HepG2 (cell line): Measurements from ENCODE around the gene CPNE2. TPM values are rescaled to one million over a fixed set of nuclear protein-coding genes. Genes with fewer than 3 reads are reported as not detected.

Experiments
- CBFB ChIP-seq: sonication (generic); formaldehyde crosslinking; IDR thresholded peaks from 2 replicates; pipeline ENCODE4 v1.4.0; 2020; ENCODE audit warnings: missing genetic modification reagents
- HNRNPL ChIP-seq: fragments of 200-400 bp; formaldehyde crosslinking; IDR thresholded peaks from 2 replicates; pipeline ENCODE4 v1.6.1; 2017; ENCODE audit warnings: mild to moderate bottlenecking, low read depth, low read length
- HOXA5 ChIP-seq: sonication (generic); formaldehyde crosslinking; IDR thresholded peaks from 2 replicates; pipeline ENCODE4 v1.4.0; 2020; ENCODE audit warnings: missing genetic modification reagents
- LCORL ChIP-seq, 2 experiments: fragments of 450-650 bp in 1 of 2; sonication (generic) in 1 of 2; formaldehyde crosslinking in 1 of 2; IDR thresholded peaks; 2 replicates each; pipeline versions ENCODE4 v1.5.0 to v1.6.1; 2017 to 2020; ENCODE audit warnings: antibody characterized with exemption in 1 of 2, missing genetic modification reagents in 1 of 2
- NCOA5 ChIP-seq: sonication (generic); formaldehyde crosslinking; IDR thresholded peaks from 2 replicates; pipeline ENCODE4 v1.4.0; 2020; ENCODE audit warnings: missing genetic modification reagents
- RBAK ChIP-seq: sonication (generic); formaldehyde crosslinking; IDR thresholded peaks from 2 replicates; pipeline ENCODE4 v1.5.1; 2020; ENCODE audit warnings: mild to moderate bottlenecking, missing genetic modification reagents
- RBM22 ChIP-seq: fragments of 200-400 bp; formaldehyde crosslinking; optimal IDR thresholded peaks from 2 replicates; pipeline ENCODE3; 2017; ENCODE audit warnings: mild to moderate bottlenecking, low read length, moderate library complexity
- SATB2 ChIP-seq: sonication (generic); formaldehyde crosslinking; IDR thresholded peaks from 2 replicates; pipeline ENCODE4 v1.5.0; 2020; ENCODE audit warnings: missing genetic modification reagents
- STAT5B ChIP-seq: sonication (generic); formaldehyde crosslinking; IDR thresholded peaks from 2 replicates; pipeline ENCODE4 v1.4.0; 2020; ENCODE audit warnings: missing genetic modification reagents
- TMF1 ChIP-seq: sonication (generic); formaldehyde crosslinking; IDR thresholded peaks from 2 replicates; pipeline ENCODE4 v1.8.1; 2022; ENCODE audit warnings: low read depth, missing genetic modification reagents
- ZFP36L2 ChIP-seq: sonication (generic); formaldehyde crosslinking; IDR thresholded peaks from 2 replicates; pipeline ENCODE4 v1.4.0; 2020; ENCODE audit warnings: missing genetic modification reagents
- ZNF205 ChIP-seq: IDR thresholded peaks from 2 replicates; pipeline ENCODE4 v1.6.1; 2018; ENCODE audit warnings: missing biosample characterization, missing genetic modification reagents
- ZNF577 ChIP-seq: sonication (generic); formaldehyde crosslinking; IDR thresholded peaks from 2 replicates; pipeline ENCODE4 v1.4.0; 2020; ENCODE audit warnings: mild to moderate bottlenecking, low read depth, missing genetic modification reagents, borderline replicate concordance
- ZNF598 ChIP-seq: sonication (generic); formaldehyde crosslinking; IDR thresholded peaks from 2 replicates; pipeline ENCODE4 v1.5.1; 2020; ENCODE audit warnings: mild to moderate bottlenecking, missing genetic modification reagents, borderline replicate concordance
- polyA plus RNA-seq, 8 experiments: library from polyadenylated mRNA; depleted of rRNA in 3 of 8; stranded (reverse) in 7 of 8; unstranded in 1 of 8; fragments of >200 nt; fragmentation: Illumina TruSeq in 4 of 8; extraction: Trizol in 4 of 8; gene quantifications; 2 replicates each; pipeline versions ENCODE4 v1.2.1 to v1.2.3, GENCODE V29; 2011 to 2016; ENCODE audit warnings: low read depth in 4 of 8, missing spikeins in 1 of 8, mixed read lengths in 1 of 8; ENCODE audit not compliant: insufficient read depth in 1 of 8
- total RNA-seq, 5 experiments: library from RNA; depleted of rRNA; stranded (reverse); fragments of >200 nt; fragmentation: Illumina TruSeq; extraction: Trizol; gene quantifications; 2 replicates each; pipeline ENCODE4 v1.2.3, GENCODE V29; 2016; ENCODE audit warnings: low read depth in 1 of 5
- TF ChIP-seq, protein P1 (sequence below): sonication (generic); formaldehyde crosslinking; IDR thresholded peaks from 2 replicates; pipeline ENCODE4 v1.4.0; 2020; ENCODE audit warnings: missing genetic modification reagents
- TF ChIP-seq, protein P2 (sequence below): sonication (generic); formaldehyde crosslinking; IDR thresholded peaks from 2 replicates; pipeline ENCODE4 v1.5.1; 2020; ENCODE audit warnings: mild to moderate bottlenecking, missing genetic modification reagents, moderate library complexity
- TF ChIP-seq, protein P3 (sequence below): sonication (generic); formaldehyde crosslinking; conservative IDR thresholded peaks from 2 replicates; pipeline ENCODE4 v1.4.0; 2020; ENCODE audit warnings: missing genetic modification reagents
- TF ChIP-seq, protein P4 (sequence below): sonication (generic); formaldehyde crosslinking; IDR thresholded peaks from 2 replicates; pipeline ENCODE4 v1.5.0; 2020; ENCODE audit warnings: mild to moderate bottlenecking, missing genetic modification reagents
- TF ChIP-seq, protein P5 (sequence below): IDR thresholded peaks from 2 replicates; pipeline ENCODE4 v1.6.1; 2016; ENCODE audit warnings: missing compliant biosample characterization, missing genetic modification reagents, borderline replicate concordance
- TF ChIP-seq, protein P6 (sequence below): sonication (generic); formaldehyde crosslinking; IDR thresholded peaks from 2 replicates; pipeline ENCODE4 v1.5.0; 2020; ENCODE audit warnings: missing genetic modification reagents

CPNE2 gene
- total and polyA plus RNA-seq, 2 of the 13 experiments (the other 11 are each of a cell fraction or from before 2014, with no cell fraction given), result 10.6 to 23.3 TPM

DNA sequence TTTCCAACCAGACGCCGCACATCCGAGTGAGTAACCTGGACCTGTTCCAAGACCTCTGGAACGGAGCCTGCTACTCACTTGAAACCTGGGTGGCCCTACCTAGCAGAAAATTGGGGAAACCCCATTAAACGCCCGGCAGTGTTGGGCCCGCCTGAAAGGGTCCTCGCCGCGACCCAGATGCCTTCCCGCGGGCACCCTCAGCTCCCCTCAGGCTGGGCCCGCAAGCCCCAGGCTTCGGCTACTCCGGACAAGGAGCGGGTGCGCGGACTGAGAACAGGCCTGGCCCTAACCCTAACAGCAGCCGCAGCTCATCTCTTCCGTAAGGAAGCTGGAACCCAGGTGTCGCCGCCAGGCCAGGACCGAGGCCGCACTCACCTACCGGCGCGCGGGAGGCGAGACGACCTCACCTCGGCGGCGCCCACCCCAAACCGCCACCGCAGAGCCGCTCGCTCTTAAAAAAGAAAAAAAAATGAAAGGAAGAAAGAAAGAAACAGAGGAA is 93.1 kb downstream of the CPNE2 start (continued):
- TF ChIP-seq LCORL (IDR thresholded peaks at IDR 0.05), result no peak
- TF ChIP-seq LCORL (CRISPR knock-in tag; IDR thresholded peaks at IDR 0.05), result no peak; the same call in 1 of the 2 replicates
- no peak for TF ChIP-seq TMF1 (CRISPR knock-in tag)
- TF ChIP-seq, protein P1, sequence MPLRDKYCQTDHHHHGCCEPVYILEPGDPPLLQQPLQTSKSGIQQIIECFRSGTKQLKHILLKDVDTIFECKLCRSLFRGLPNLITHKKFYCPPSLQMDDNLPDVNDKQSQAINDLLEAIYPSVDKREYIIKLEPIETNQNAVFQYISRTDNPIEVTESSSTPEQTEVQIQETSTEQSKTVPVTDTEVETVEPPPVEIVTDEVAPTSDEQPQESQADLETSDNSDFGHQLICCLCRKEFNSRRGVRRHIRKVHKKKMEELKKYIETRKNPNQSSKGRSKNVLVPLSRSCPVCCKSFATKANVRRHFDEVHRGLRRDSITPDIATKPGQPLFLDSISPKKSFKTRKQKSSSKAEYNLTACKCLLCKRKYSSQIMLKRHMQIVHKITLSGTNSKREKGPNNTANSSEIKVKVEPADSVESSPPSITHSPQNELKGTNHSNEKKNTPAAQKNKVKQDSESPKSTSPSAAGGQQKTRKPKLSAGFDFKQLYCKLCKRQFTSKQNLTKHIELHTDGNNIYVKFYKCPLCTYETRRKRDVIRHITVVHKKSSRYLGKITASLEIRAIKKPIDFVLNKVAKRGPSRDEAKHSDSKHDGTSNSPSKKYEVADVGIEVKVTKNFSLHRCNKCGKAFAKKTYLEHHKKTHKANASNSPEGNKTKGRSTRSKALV (CRISPR knock-in tag), result peak; percentile 48
- TF ChIP-seq HOXA5 (CRISPR knock-in tag), result no peak
- no peak for TF ChIP-seq ZNF577 (CRISPR knock-in tag)
- peak; percentile 46; the same call in 1 of the 2 replicates for TF ChIP-seq ZNF205 (CRISPR knock-in tag)
- TF ChIP-seq, protein P2, sequence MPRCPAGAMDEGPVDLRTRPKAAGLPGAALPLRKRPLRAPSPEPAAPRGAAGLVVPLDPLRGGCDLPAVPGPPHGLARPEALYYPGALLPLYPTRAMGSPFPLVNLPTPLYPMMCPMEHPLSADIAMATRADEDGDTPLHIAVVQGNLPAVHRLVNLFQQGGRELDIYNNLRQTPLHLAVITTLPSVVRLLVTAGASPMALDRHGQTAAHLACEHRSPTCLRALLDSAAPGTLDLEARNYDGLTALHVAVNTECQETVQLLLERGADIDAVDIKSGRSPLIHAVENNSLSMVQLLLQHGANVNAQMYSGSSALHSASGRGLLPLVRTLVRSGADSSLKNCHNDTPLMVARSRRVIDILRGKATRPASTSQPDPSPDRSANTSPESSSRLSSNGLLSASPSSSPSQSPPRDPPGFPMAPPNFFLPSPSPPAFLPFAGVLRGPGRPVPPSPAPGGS (CRISPR knock-in tag), result peak; percentile 80; the same call in 1 of the 2 replicates
- TF ChIP-seq, protein P3, sequence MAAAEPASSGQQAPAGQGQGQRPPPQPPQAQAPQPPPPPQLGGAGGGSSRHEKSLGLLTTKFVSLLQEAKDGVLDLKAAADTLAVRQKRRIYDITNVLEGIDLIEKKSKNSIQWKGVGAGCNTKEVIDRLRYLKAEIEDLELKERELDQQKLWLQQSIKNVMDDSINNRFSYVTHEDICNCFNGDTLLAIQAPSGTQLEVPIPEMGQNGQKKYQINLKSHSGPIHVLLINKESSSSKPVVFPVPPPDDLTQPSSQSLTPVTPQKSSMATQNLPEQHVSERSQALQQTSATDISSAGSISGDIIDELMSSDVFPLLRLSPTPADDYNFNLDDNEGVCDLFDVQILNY (CRISPR knock-in tag), result no peak; the same call in 1 of the 2 replicates
- TF ChIP-seq, protein P4, sequence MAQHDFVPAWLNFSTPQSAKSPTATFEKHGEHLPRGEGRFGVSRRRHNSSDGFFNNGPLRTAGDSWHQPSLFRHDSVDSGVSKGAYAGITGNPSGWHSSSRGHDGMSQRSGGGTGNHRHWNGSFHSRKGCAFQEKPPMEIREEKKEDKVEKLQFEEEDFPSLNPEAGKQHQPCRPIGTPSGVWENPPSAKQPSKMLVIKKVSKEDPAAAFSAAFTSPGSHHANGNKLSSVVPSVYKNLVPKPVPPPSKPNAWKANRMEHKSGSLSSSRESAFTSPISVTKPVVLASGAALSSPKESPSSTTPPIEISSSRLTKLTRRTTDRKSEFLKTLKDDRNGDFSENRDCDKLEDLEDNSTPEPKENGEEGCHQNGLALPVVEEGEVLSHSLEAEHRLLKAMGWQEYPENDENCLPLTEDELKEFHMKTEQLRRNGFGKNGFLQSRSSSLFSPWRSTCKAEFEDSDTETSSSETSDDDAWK (CRISPR knock-in tag), result no peak
- TF ChIP-seq RBM22, result no peak
- 0 out of 2 replicates have a peak, but pooled peaks have one; percentile 48 for TF ChIP-seq HNRNPL
- TF ChIP-seq, protein P5, sequence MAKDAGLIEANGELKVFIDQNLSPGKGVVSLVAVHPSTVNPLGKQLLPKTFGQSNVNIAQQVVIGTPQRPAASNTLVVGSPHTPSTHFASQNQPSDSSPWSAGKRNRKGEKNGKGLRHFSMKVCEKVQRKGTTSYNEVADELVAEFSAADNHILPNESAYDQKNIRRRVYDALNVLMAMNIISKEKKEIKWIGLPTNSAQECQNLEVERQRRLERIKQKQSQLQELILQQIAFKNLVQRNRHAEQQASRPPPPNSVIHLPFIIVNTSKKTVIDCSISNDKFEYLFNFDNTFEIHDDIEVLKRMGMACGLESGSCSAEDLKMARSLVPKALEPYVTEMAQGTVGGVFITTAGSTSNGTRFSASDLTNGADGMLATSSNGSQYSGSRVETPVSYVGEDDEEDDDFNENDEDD (CRISPR knock-in tag), result peak; percentile 15; the same call in 1 of the 2 replicates
- TF ChIP-seq STAT5B (CRISPR knock-in tag), result no peak
- TF ChIP-seq NCOA5 (CRISPR knock-in tag), result no peak
- TF ChIP-seq, protein P6, sequence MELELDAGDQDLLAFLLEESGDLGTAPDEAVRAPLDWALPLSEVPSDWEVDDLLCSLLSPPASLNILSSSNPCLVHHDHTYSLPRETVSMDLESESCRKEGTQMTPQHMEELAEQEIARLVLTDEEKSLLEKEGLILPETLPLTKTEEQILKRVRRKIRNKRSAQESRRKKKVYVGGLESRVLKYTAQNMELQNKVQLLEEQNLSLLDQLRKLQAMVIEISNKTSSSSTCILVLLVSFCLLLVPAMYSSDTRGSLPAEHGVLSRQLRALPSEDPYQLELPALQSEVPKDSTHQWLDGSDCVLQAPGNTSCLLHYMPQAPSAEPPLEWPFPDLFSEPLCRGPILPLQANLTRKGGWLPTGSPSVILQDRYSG (CRISPR knock-in tag), result 0 out of 2 replicates have a peak, but pooled peaks have one; percentile 3
- TF ChIP-seq SATB2 (CRISPR knock-in tag), result 0 out of 2 replicates have a peak, but pooled peaks have one; percentile 62
- peak; percentile 79; the same call in 1 of the 2 replicates for TF ChIP-seq ZNF598 (CRISPR knock-in tag)
- TF ChIP-seq RBAK (CRISPR knock-in tag), result no peak
- no peak for TF ChIP-seq ZFP36L2 (CRISPR knock-in tag)
- no peak for TF ChIP-seq CBFB (CRISPR knock-in tag)
